CD8-positive, alpha-beta memory T cell (primary cell): Measurements from ENCODE around the gene AIPL1. TPM values are rescaled to one million over a fixed set of nuclear protein-coding genes. Genes with fewer than 3 reads are reported as not detected.

Experiments used
- CTCF ChIA-PET: fragments of 350-600 bp; sonication (Branson Sonifier 250); formaldehyde crosslinking; loops from one replicate; lab custom pipeline; 2021; ENCODE audit warnings: antibody characterized with exemption; lab: Charles Lee
- POLR2A ChIA-PET: fragments of 350-600 bp; sonication (Branson Sonifier 250); formaldehyde crosslinking; loops from one replicate; lab custom pipeline; 2021; ENCODE audit warnings: antibody characterized with exemption; lab: Charles Lee
- DNase-seq, 5 donors: peaks; one replicate each; pipeline versions ENCODE4 v3.0.0 to v3.0.0-alpha.2; 2020 to 2022; ENCODE audit warnings: mixed read lengths in 1 of 5
- H3K27ac ChIP-seq: one replicate; pipeline ENCODE4 v1.7.0; 2013; ENCODE audit warnings: low read depth, mild to moderate bottlenecking, low read length, moderate library complexity
- H3K27me3 ChIP-seq: 2 replicates; pipeline ENCODE4 v1.7.0; 2013; ENCODE audit warnings: low read length, mild to moderate bottlenecking; ENCODE audit not compliant: insufficient read depth, poor library complexity, severe bottlenecking
- H3K36me3 ChIP-seq: 2 replicates; pipeline ENCODE4 v1.7.0; 2013; ENCODE audit warnings: mild to moderate bottlenecking, low read length, moderate library complexity; ENCODE audit not compliant: insufficient read depth
- H3K4me1 ChIP-seq: 2 replicates; pipeline ENCODE4 v1.7.0; 2013; ENCODE audit warnings: mild to moderate bottlenecking, low read length, moderate library complexity; ENCODE audit not compliant: insufficient read depth
- H3K4me3 ChIP-seq: 2 replicates; pipeline ENCODE4 v1.7.0; 2013; ENCODE audit warnings: mild to moderate bottlenecking, low read length
- H3K9me3 ChIP-seq: 2 replicates; pipeline ENCODE4 v1.7.0; 2013; ENCODE audit warnings: mild to moderate bottlenecking, low read length
- H3K27ac Mint-ChIP-seq, 8 donors: one replicate each; pipeline ENCODE4 v1.8.0; 2020 to 2021; ENCODE audit warnings: mixed read lengths in 8 of 8, mild to moderate bottlenecking in 6 of 8, inconsistent platforms in 3 of 8, moderate library complexity in 3 of 8
- H3K27me3 Mint-ChIP-seq, 2 donors: one replicate each; pipeline ENCODE4 v1.8.0; 2020 to 2021; ENCODE audit warnings: mixed read lengths in 2 of 2, mild to moderate bottlenecking in 1 of 2, moderate library complexity in 1 of 2
- H3K36me3 Mint-ChIP-seq, 3 donors: one replicate each; pipeline ENCODE4 v1.8.0; 2020 to 2021; ENCODE audit warnings: mixed read lengths in 3 of 3, inconsistent platforms in 1 of 3, mild to moderate bottlenecking in 1 of 3
- H3K4me1 Mint-ChIP-seq, 3 donors: one replicate each; pipeline ENCODE4 v1.8.0; 2020 to 2021; ENCODE audit warnings: mixed read lengths in 3 of 3, inconsistent platforms in 1 of 3, mild to moderate bottlenecking in 1 of 3
- H3K4me3 Mint-ChIP-seq, 7 donors: one replicate each; pipeline ENCODE4 v1.8.0; 2020 to 2021; ENCODE audit warnings: mixed read lengths in 7 of 7, mild to moderate bottlenecking in 6 of 7, moderate library complexity in 4 of 7, inconsistent platforms in 2 of 7
- H3K9me3 Mint-ChIP-seq, 5 donors: one replicate each; pipeline ENCODE4 v1.8.0; 2020 to 2022; ENCODE audit warnings: mixed read lengths in 5 of 5, mild to moderate bottlenecking in 3 of 5, moderate library complexity in 2 of 5, inconsistent platforms in 1 of 5
- polyA plus RNA-seq: library from polyadenylated mRNA; unstranded; fragments of 300-500 nt; fragmentation: Illumina TruSeq; gene quantifications from one replicate; pipeline ENCODE4 v1.2.3, GENCODE V29; 2021
- total RNA-seq, 2 experiments: library from RNA; stranded (reverse); gene quantifications; one replicate each; pipeline ENCODE4 v1.2.3, GENCODE V29; 2021

Gene AIPL1
- total and polyA plus RNA-seq, 3 experiments from 2014 or later: not detected

DNA sequence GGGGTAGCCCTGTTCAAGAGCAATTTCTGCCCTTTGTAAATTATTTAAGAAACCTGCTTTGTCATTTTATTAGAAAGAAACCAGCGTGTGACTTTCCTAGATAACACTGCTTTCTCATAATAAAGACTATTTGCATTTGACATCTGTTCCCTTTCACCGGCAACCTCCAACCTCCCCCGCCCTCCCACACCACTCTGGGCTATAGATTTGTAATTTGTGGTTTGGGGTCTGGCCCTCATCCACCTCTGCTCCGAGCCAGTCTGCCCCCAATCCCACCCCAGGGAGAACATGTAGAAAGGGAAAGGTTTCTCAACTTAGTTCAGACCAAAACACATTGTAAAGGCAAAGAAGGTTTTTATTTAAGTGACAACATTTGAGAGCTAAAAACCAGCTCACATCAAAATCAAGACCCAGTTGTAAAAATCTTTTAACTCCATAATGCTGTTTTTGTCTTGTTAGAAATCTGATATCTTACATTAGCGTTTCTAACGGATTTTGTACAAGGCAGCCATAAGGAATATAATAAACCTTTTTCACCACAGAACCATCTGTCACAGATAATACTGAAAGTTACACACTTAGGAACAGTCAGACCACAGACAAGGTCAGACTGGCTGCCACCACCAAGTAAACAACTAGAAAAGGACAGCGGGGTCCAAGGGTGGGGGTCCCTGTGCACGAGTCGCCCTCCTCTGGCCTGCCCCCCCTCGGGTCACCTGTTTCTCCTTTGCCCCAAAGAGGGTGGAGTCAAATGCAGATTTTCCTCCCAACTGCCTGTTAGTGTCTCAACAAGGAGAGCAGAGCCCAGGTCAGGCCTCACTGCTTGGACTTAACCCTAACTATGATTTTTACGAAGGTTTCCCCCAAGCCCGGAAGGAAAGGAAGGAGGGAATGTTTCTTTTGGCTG, 16.3 kb upstream of the AIPL1 start:
- CTCF ChIA-PET: no interaction called here
- no peak overlapping the region for H3K4me3 ChIP-seq
- H3K27me3 Mint-ChIP-seq: peaks cover 3 to 17% of the 10 kb centered on the region in 2 donors
- H3K4me3 Mint-ChIP-seq: no peak overlapping the region
- no peaks in the 10 kb centered on the region for H3K36me3 Mint-ChIP-seq
- no peaks in the 10 kb centered on the region for H3K27me3 ChIP-seq
- H3K27ac Mint-ChIP-seq: peak overlapping the region in 2 of 8 donors; percentile 35 to 64
- no peak for DNase-seq
- H3K4me1 Mint-ChIP-seq: peaks cover under 1 to 17% (median 14%) of the 10 kb centered on the region in 3 donors
- H3K36me3 ChIP-seq: no peaks in the 10 kb centered on the region
- H3K9me3 ChIP-seq: no peaks in the 10 kb centered on the region
- H3K4me1 ChIP-seq: peaks cover 5% of the 10 kb centered on the region
- no peak overlapping the region for H3K27ac ChIP-seq
- peaks cover 0 to 1% (median 0%) of the 10 kb centered on the region in 5 donors for H3K9me3 Mint-ChIP-seq
- POLR2A ChIA-PET: no interaction called here

DNA sequence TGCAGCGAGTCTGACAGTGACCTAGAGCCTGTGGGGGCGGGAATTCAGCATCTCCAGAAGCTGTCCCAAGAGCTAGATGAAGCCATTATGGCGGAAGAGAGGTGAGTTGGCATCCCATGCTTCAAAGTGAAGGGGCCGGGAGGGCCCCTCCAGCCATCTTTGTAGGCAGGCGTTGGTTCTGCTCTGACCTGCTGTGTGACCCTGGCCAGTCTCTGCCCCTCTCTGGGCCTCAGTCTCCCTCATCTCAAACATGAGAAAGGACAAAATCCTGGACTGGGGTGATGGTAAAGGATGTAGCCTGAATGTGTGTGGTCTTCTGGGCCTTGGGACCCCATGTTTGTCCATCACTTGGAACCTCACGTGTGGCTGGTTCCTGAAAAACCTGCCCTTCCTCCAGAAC, 14.4 kb upstream of the AIPL1 start:
- no peak overlapping the region for H3K4me3 ChIP-seq
- Mint-ChIP-seq H3K4me1 (peaks cover 4 to 13% (median 13%) of the 10 kb centered on the region in 3 donors), H3K36me3 (no peaks in the 10 kb centered on the region), H3K27me3 (peaks cover 3 to 14% of the 10 kb centered on the region in 2 donors), H3K9me3 (peaks cover 0 to 1% (median 0%) of the 10 kb centered on the region in 5 donors), H3K4me3 (no peak overlapping the region), H3K27ac (no peak overlapping the region)
- ChIA-PET POLR2A (no interaction called here), CTCF (interaction anchor here (1.4 kb wide), 1 partner anchor 14 kb away, joined by 3 read pairs; no protein-coding TSS in a partner anchor)
- H3K9me3 ChIP-seq: no peaks in the 10 kb centered on the region
- H3K36me3 ChIP-seq: no peaks in the 10 kb centered on the region
- no peak for DNase-seq
- H3K27me3 ChIP-seq: no peaks in the 10 kb centered on the region
- no peak overlapping the region for H3K27ac ChIP-seq
- no peaks in the 10 kb centered on the region for H3K4me1 ChIP-seq

DNA sequence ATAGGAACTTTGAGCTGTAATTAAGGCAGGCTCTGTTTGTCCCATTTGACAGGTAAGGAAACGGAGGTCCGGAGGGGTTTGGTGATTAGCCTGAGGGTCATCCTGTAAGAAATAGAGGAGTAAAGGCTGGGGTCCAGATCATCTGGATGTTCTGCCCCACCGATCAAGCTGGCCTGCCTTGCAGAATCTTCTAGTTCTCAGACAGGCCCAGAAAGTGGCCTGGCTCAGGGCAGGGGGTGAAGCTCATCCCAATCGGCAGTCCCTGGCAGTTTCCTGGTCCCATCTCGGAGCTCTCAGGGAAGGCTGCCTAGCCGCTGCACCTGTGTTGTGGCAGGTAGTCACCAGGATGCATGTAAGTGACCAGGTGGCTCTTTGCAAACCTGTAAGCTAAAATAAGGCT, 13.6 kb upstream of the AIPL1 start:
- Histone ChIP-seq H3K27me3 (no peaks in the 10 kb centered on the region), H3K4me1 (peaks cover under 1% of the 10 kb centered on the region), H3K4me3 (no peak overlapping the region), H3K36me3 (no peaks in the 10 kb centered on the region), H3K9me3 (no peaks in the 10 kb centered on the region), H3K27ac (no peak overlapping the region)
- ChIA-PET CTCF (interaction anchor here (0.8 to 1.3 kb wide), 2 partner anchors 10 to 856 kb away, joined by 3 to 4 read pairs; no protein-coding TSS in a partner anchor), POLR2A (no interaction called here)
- Mint-ChIP-seq H3K9me3 (peaks cover 0 to 4% (median 0%) of the 10 kb centered on the region in 5 donors), H3K4me1 (peaks cover 10 to 14% (median 10%) of the 10 kb centered on the region in 3 donors), H3K27me3 (peaks cover 3 to 8% of the 10 kb centered on the region in 2 donors), H3K27ac (no peak overlapping the region), H3K4me3 (peak overlapping the region in 1 of 7 donors; percentile 32), H3K36me3 (no peaks in the 10 kb centered on the region)
- no peak for DNase-seq

DNA sequence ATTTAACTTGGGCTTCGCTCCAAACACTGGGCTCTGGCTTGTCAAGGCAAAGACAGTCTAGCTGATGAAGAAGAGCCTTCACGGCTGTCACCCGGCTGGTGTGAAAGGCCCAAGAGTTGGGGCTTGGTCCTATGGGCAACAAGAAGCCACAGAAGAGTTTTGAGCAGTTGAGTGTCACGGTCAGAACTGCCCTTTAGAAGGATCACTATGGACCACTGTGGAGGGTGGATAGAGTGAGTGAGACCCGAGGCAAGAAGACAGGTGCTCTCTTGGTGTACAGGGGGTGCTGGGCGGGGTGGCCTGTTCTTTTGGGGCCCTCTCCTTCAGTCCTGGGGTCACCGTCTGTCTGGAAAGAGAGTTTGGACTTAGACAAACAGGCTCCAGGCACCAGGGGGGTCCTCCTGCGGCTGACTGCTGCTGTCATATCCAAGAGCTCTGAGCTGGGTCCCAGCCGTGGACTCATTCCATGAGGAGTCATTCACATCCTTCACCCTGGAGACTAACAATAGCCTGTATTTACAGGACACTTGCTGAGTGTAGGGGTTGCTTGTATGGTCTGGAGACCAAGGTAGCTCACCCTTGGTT, 11.7 kb upstream of the AIPL1 start:
- peaks cover 12 to 14% (median 14%) of the 10 kb centered on the region in 3 donors for H3K4me1 Mint-ChIP-seq
- no peak overlapping the region for H3K27ac Mint-ChIP-seq
- no peak for DNase-seq
- ChIA-PET POLR2A (interaction anchor here (0.6 kb wide), 1 partner anchor 205 kb away, joined by 4 read pairs; the partner anchor contains the start of gene MED31), CTCF (interaction anchor here (1.8 to 2.4 kb wide), 3 partner anchors 10 to 27 kb away, joined by 4 to 12 read pairs (median 7); no protein-coding TSS in a partner anchor)
- no peak overlapping the region for H3K27ac ChIP-seq
- no peaks in the 10 kb centered on the region for H3K36me3 ChIP-seq
- H3K27me3 Mint-ChIP-seq: no peaks in the 10 kb centered on the region
- H3K9me3 Mint-ChIP-seq: peaks cover 0 to 4% (median 0%) of the 10 kb centered on the region in 5 donors
- no peaks in the 10 kb centered on the region for H3K27me3 ChIP-seq
- H3K9me3 ChIP-seq: no peaks in the 10 kb centered on the region
- peaks cover 4% of the 10 kb centered on the region for H3K4me1 ChIP-seq
- no peak overlapping the region for H3K4me3 ChIP-seq
- no peak overlapping the region for H3K4me3 Mint-ChIP-seq
- no peaks in the 10 kb centered on the region for H3K36me3 Mint-ChIP-seq

DNA sequence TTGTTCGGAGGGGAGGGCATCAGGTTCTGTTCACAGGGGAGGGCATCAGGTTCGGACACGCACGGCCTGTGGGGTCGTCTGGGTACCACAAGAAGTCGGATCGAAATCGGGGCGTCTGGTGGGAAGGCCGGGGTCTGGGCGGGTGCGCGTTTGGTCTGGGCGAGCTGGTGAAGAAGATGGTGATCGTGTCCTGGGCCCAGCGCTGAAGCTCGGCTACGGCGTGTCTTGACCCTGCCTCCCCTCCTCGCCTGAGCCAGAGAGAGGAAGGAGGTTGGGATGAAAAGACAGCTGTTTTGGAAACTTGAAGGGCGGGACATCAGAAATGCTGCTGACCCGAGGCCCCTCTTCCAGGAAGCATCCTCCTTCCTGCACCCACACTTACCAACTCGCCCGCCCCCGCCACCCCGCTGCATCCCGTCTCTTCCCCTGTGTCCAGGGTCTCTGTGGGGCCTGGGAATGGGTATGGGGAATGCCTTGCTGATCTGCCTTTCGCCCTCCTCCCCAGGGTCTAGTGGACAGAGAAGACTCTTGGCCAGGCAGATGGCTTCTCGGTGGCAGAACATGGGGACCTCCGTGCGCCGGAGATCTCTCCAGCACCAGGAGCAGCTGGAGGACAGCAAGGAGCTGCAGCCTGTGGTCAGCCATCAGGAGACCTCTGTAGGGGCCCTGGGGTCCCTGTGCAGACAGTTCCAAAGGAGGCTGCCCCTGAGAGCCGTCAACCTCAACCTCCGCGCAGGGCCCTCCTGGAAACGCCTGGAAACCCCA, 9.8 kb upstream of the AIPL1 start:
- Mint-ChIP-seq H3K9me3 (peaks cover 0 to 4% (median 0%) of the 10 kb centered on the region in 5 donors), H3K36me3 (no peaks in the 10 kb centered on the region), H3K27me3 (peaks cover 0 to 10% of the 10 kb centered on the region in 2 donors), H3K4me3 (peak overlapping the region; percentile 87 to 95 (median 92)), H3K27ac (peak overlapping the region in 6 of 8 donors; percentile 61 to 89 (median 81)), H3K4me1 (peaks cover 12 to 14% (median 14%) of the 10 kb centered on the region in 3 donors)
- POLR2A ChIA-PET: no interaction called here
- peak overlapping the region; percentile 73 for H3K4me3 ChIP-seq
- H3K4me1 ChIP-seq: peaks cover 4% of the 10 kb centered on the region
- H3K27me3 ChIP-seq: no peaks in the 10 kb centered on the region
- DNase-seq: no peak
- CTCF ChIA-PET: interaction anchor here (1.8 to 2.4 kb wide), 2 partner anchors 8 to 11 kb away, joined by 4 to 12 read pairs; no protein-coding TSS in a partner anchor
- no peaks in the 10 kb centered on the region for H3K9me3 ChIP-seq
- H3K27ac ChIP-seq: no peak overlapping the region
- no peaks in the 10 kb centered on the region for H3K36me3 ChIP-seq

DNA sequence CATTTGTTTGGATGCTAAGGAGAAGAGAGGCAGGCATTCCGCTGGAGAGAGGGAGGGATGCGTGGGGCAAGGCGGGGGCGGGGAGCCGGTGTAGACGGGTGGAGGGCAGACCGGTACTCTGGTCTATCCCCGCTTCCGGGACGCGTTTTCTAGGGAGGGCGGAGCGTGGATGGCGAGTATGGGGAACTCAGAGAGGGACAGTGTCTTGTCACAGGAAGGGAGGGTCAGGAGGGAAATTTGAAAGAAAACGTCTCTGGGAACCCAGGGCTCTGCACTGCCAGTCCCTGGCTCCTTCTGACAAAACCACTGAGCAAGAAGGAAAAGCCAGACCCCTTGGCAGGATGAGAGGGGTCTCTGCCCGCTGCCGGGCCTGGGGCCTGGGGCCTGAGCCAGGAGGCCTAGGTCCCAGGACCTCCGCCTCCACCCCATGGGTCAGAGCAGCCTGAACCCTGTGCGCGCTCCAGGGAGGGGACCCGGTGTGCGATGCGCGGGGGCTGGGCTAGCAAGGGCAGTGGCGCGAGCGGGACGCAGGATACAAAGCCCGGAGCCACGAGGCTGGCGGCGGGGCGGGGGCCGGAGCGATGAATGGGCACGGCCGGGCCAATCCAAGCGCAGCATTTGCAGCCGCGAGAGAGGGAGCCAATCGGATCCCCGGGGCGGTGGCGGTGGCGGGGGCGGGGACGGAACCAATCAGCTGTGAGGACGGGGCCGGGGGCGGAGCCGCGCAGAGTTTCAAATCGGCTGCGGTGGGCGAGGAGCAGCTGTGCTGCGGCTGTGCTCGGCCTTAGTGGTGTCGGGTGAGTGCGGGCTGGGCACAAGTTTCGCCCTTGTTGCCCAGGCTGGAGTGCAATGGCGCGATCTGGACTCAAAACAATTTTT, 9.0 kb upstream of the AIPL1 start, which contains the start of gene PIMREG:
PIMREG (plus strand) TSS at position 764 of the 879 bp plus-strand sequence. CDS start 656 bp downstream, outside the sequence.
- H3K27ac ChIP-seq: no peak within 1 kb of the TSS
- peaks cover 4% of the 10 kb centered on the region for H3K4me1 ChIP-seq
- ChIA-PET POLR2A (no interaction called here), CTCF (interaction anchor here (2.4 kb wide), 1 partner anchor 8 kb away, joined by 12 read pairs; no protein-coding TSS in a partner anchor)
- peaks cover 12 to 14% (median 14%) of the 10 kb centered on the region in 3 donors for H3K4me1 Mint-ChIP-seq
- peaks cover 0 to 4% (median 0%) of the 10 kb centered on the region in 3 donors for H3K36me3 Mint-ChIP-seq
- peak within 1 kb of the TSS; percentile 87 to 95 (median 92) for H3K4me3 Mint-ChIP-seq
- no peaks in the 10 kb centered on the region for H3K27me3 ChIP-seq
- peaks cover 5 to 18% of the 10 kb centered on the region in 2 donors for H3K27me3 Mint-ChIP-seq
- no peaks in the 10 kb centered on the region for H3K9me3 ChIP-seq
- H3K27ac Mint-ChIP-seq: peak within 1 kb of the TSS; percentile 57 to 91 (median 86)
- peak; percentile 78 to 88 (median 85) for DNase-seq
- peak within 1 kb of the TSS; percentile 73 for H3K4me3 ChIP-seq
- no peaks in the 10 kb centered on the region for H3K36me3 ChIP-seq
- peaks cover 0 to 4% (median 0%) of the 10 kb centered on the region in 5 donors for H3K9me3 Mint-ChIP-seq
